DND-41 (cell line): ENCODE measurements around the gene ADCY4.
"Not testable (repeated sequence)": the region's sequence is repeated elsewhere in the genome, so short reads cannot be mapped to it uniquely, and the experiment has no call there.

ENCODE experiments used
- ATAC-seq: fragments of 200-7000 bp; cut with Tn5 transposase; 3 replicates; pipeline ENCODE4 v1.9.1; 2021; ENCODE audit warnings: low read depth; ENCODE audit not compliant: insufficient read depth
- DNase-seq: peaks from one replicate; pipeline ENCODE4 v3.0.0-alpha.2; 2020
- H2AFZ ChIP-seq: 2 replicates; pipeline ENCODE4 v1.6.0; 2012; ENCODE audit warnings: low read depth, low read length
- H3K27ac ChIP-seq: 2 replicates; pipeline ENCODE4 v1.5.1; 2012; ENCODE audit warnings: low read length, inconsistent platforms
- H3K27me3 ChIP-seq: fragments of 200-600 bp; sonication (generic); 2 replicates; pipeline ENCODE4 v1.6.0; 2012; ENCODE audit warnings: low read length, mild to moderate bottlenecking, inconsistent platforms; ENCODE audit not compliant: insufficient read depth, poor library complexity
- H3K36me3 ChIP-seq: 2 replicates; pipeline ENCODE4 v1.5.1; 2012; ENCODE audit warnings: low read length, inconsistent platforms; ENCODE audit not compliant: insufficient read depth
- H3K4me1 ChIP-seq: 2 replicates; pipeline ENCODE4 v1.5.1; 2012; ENCODE audit warnings: mild to moderate bottlenecking, low read length; ENCODE audit not compliant: insufficient read depth
- H3K4me2 ChIP-seq: 2 replicates; pipeline ENCODE4 v1.6.0; 2012; ENCODE audit warnings: mild to moderate bottlenecking, moderate library complexity, low read length, inconsistent platforms; ENCODE audit not compliant: insufficient read depth
- H3K4me3 ChIP-seq, 2 experiments: fragments of 200-600 bp in 1 of 2; shearing (Covaris generic) in 1 of 2; 2 replicates each; pipeline ENCODE4 v1.5.1; 2012 to 2016; ENCODE audit warnings: inconsistent platforms in 2 of 2, low read length in 2 of 2, mild to moderate bottlenecking in 2 of 2, low read depth in 1 of 2, moderate library complexity in 1 of 2
- H3K79me2 ChIP-seq: 2 replicates; pipeline ENCODE4 v1.6.0; 2012; ENCODE audit warnings: low read length, inconsistent platforms; ENCODE audit not compliant: insufficient read depth
- H3K9ac ChIP-seq: 2 replicates; pipeline ENCODE4 v1.6.0; 2012; ENCODE audit warnings: low read depth, mild to moderate bottlenecking, inconsistent platforms, low read length, moderate library complexity
- H3K9me3 ChIP-seq: 2 replicates; pipeline ENCODE4 v1.5.1; 2012; ENCODE audit warnings: low read length, moderate library complexity, mild to moderate bottlenecking, inconsistent platforms; ENCODE audit not compliant: insufficient read depth, severe bottlenecking
- H4K20me1 ChIP-seq: 2 replicates; pipeline ENCODE4 v1.6.0; 2012; ENCODE audit warnings: low read length; ENCODE audit not compliant: insufficient read depth
- EZH2 ChIP-seq: IDR thresholded peaks from 3 replicates; pipeline ENCODE4 v1.6.1; 2012; ENCODE audit warnings: borderline replicate concordance, low read depth, mild to moderate bottlenecking, moderate library complexity, low read length, inconsistent platforms; ENCODE audit not compliant: severe bottlenecking
- TF ChIP-seq, protein P1 (sequence below): IDR thresholded peaks from 2 replicates; pipeline ENCODE4 v1.5.1; 2012; ENCODE audit warnings: borderline replicate concordance, low read length, moderate library complexity, mild to moderate bottlenecking; ENCODE audit not compliant: poor library complexity, severe bottlenecking; ENCODE audit errors: extremely low read depth

The ADCY4 gene

DNA sequence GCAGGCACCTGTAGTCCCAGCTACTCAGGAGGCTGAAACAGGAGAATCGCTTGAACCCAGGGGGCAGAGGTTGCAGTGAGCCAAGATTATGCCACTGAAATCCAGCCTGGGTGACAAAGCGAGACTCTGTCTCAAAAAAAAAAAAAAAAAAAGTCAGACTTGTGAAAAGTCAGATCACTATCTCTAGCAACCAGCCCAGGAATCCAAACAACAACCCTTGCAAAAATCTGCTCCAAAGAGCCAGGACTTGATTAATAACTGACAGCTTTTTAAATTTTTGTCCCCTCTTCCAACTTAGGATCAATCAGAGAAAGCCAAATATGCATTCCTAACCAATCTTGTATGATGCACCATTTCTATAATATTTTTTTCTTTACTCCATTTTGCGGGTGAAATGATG, 25.4 kb upstream of the ADCY4 start:
- ATAC-seq (no peak), DNase-seq (no peak)
- H3K36me3 ChIP-seq = no peaks in the 10 kb centered on the region
- H2AFZ ChIP-seq = no peak overlapping the region
- no peaks in the 10 kb centered on the region for H3K79me2 ChIP-seq
- no peaks in the 10 kb centered on the region for H3K9me3 ChIP-seq
- TF ChIP-seq, protein P1, sequence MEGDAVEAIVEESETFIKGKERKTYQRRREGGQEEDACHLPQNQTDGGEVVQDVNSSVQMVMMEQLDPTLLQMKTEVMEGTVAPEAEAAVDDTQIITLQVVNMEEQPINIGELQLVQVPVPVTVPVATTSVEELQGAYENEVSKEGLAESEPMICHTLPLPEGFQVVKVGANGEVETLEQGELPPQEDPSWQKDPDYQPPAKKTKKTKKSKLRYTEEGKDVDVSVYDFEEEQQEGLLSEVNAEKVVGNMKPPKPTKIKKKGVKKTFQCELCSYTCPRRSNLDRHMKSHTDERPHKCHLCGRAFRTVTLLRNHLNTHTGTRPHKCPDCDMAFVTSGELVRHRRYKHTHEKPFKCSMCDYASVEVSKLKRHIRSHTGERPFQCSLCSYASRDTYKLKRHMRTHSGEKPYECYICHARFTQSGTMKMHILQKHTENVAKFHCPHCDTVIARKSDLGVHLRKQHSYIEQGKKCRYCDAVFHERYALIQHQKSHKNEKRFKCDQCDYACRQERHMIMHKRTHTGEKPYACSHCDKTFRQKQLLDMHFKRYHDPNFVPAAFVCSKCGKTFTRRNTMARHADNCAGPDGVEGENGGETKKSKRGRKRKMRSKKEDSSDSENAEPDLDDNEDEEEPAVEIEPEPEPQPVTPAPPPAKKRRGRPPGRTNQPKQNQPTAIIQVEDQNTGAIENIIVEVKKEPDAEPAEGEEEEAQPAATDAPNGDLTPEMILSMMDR = no peak
- no peak for TF ChIP-seq EZH2
- H3K4me2 ChIP-seq = no peak overlapping the region
- no peak overlapping the region for H3K27ac ChIP-seq
- H4K20me1 ChIP-seq = no peaks in the 10 kb centered on the region
- H3K9ac ChIP-seq = no peak overlapping the region
- peaks cover 21% of the 10 kb centered on the region for H3K27me3 ChIP-seq
- H3K4me1 ChIP-seq = no peaks in the 10 kb centered on the region
- no peak overlapping the region for H3K4me3 ChIP-seq

DNA sequence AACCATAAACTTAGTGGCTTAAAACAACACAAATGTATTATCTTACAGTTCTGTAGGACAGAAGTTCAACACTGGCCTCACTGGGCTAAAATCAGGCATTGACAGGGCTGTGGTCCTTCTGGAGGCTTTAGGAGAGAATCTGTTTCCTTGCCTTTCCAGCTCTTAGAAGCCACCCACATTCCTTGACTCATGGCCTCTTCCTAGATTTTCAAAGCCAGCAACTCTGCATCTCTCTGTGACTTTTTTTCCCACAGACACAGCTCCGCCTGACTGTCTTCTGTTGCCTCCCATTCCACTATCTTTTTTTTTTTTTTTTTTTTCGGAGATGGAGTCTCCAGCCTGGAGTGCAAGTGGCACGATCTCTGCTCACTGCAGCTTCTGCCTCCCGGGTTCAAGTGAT, 21.3 kb upstream of the ADCY4 start:
- Histone ChIP-seq H3K27ac (no peak overlapping the region), H4K20me1 (no peaks in the 10 kb centered on the region), H3K4me3 (no peak overlapping the region), H3K79me2 (no peaks in the 10 kb centered on the region), H3K4me1 (no peaks in the 10 kb centered on the region), H3K36me3 (no peaks in the 10 kb centered on the region), H3K9ac (no peak overlapping the region), H2AFZ (no peak overlapping the region), H3K4me2 (no peak overlapping the region), H3K27me3 (peaks cover 10% of the 10 kb centered on the region), H3K9me3 (no peaks in the 10 kb centered on the region)
- TF ChIP-seq, protein P1 = no peak
- TF ChIP-seq EZH2 = no peak
- no peak for DNase-seq
- no peak for ATAC-seq

DNA sequence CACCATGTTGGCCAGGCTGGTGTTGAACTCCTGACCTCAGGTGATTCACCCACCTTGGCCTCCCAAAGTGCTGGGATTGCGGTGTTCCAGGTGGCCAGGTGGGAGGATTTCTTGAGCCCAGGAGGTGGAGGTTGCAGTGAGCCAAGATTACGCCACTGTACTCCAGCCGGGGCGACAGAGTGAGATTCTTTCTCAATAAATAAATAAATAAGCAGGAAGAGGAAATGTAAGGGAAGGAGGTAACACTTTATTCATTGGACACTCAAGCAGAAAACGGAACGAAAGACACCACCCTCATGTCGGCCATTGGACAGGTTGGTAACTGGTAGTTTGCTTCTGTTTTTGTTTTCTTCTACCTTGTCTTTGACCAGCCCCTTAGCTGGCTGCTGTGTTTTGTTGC, 20.1 kb upstream of the ADCY4 start:
- DNase-seq (no peak), ATAC-seq (no peak)
- TF ChIP-seq EZH2 = no peak
- TF ChIP-seq, protein P1 = no peak
- H3K79me2 ChIP-seq = no peaks in the 10 kb centered on the region
- H3K9me3 ChIP-seq = no peaks in the 10 kb centered on the region
- H4K20me1 ChIP-seq = no peaks in the 10 kb centered on the region
- peaks cover 12% of the 10 kb centered on the region for H3K27me3 ChIP-seq
- H3K9ac ChIP-seq = no peak overlapping the region
- H3K36me3 ChIP-seq = no peaks in the 10 kb centered on the region
- no peaks in the 10 kb centered on the region for H3K4me1 ChIP-seq
- H3K27ac ChIP-seq = no peak overlapping the region
- no peak overlapping the region for H3K4me3 ChIP-seq
- no peak overlapping the region for H3K4me2 ChIP-seq
- H2AFZ ChIP-seq = no peak overlapping the region

DNA sequence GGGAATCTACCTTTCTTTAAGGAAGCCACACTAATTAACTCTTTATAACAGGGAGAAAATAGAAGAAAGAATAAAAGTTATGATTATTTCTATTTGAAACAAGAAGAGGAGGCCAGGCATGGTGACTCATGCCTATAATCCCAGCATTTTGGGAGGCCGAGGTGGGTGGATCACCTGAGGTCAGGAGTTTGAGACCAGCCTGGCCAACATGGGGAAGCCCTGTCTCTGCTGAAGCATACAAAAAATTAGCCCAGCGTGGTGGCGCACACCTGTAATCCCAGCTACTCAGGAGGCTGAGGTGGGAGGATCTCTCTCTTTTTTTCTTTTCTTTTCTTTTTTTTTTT, 19.6 kb upstream of the ADCY4 start:
- H3K9me3 ChIP-seq, H3K4me1 ChIP-seq, ATAC-seq, H3K27me3 ChIP-seq, H3K9ac ChIP-seq, H3K36me3 ChIP-seq, H3K4me3 ChIP-seq, H4K20me1 ChIP-seq, H2AFZ ChIP-seq, H3K27ac ChIP-seq, DNase-seq, H3K4me2 ChIP-seq, H3K79me2 ChIP-seq: not testable (repeated sequence)
